Loucy (cell line): Measurements from ENCODE around the gene EGR1.

Experiments
- H2AFZ ChIP-seq: fragments of 200-600 bp; sonication (generic); 2 replicates; pipeline ENCODE4 v1.6.0; 2016; ENCODE audit warnings: antibody characterized with exemption, mild to moderate bottlenecking, low read length, moderate library complexity
- H3F3A ChIP-seq: fragments of 200-600 bp; 2 replicates; pipeline ENCODE4 v1.6.0; 2016; ENCODE audit warnings: antibody characterized with exemption, low read depth, mild to moderate bottlenecking
- H3K27me3 ChIP-seq: fragments of 200-600 bp; sonication (generic); 2 replicates; pipeline ENCODE4 v1.6.1; 2014; ENCODE audit warnings: low read length, mild to moderate bottlenecking; ENCODE audit not compliant: insufficient read depth, poor library complexity, severe bottlenecking
- H3K36me3 ChIP-seq: fragments of 200-600 bp; sonication (generic); 2 replicates; pipeline ENCODE4 v1.6.1; 2016; ENCODE audit warnings: low read length; ENCODE audit not compliant: insufficient read depth
- H3K4me1 ChIP-seq: fragments of 200-600 bp; sonication (generic); 2 replicates; pipeline ENCODE4 v1.5.1; 2014; ENCODE audit warnings: low read length, mild to moderate bottlenecking; ENCODE audit not compliant: insufficient read depth, poor library complexity, severe bottlenecking
- H3K4me2 ChIP-seq: fragments of 200-600 bp; sonication (generic); 2 replicates; pipeline ENCODE4 v1.6.0; 2014; ENCODE audit warnings: antibody characterized with exemption, low read length, low read depth, mild to moderate bottlenecking; ENCODE audit not compliant: poor library complexity, severe bottlenecking
- H3K4me3 ChIP-seq: fragments of 200-600 bp; sonication (generic); 2 replicates; pipeline ENCODE4 v1.5.1; 2014; ENCODE audit warnings: low read length, mild to moderate bottlenecking, mixed read lengths; ENCODE audit not compliant: poor library complexity, severe bottlenecking
- H3K79me2 ChIP-seq: fragments of 200-600 bp; sonication (generic); 2 replicates; pipeline ENCODE4 v1.6.1; 2014; ENCODE audit warnings: low read length; ENCODE audit not compliant: insufficient read depth
- H3K9ac ChIP-seq: fragments of 200-600 bp; sonication (generic); 2 replicates; pipeline ENCODE4 v1.6.0; 2014; ENCODE audit warnings: mild to moderate bottlenecking, low read depth, low read length, moderate library complexity; ENCODE audit not compliant: poor library complexity, severe bottlenecking
- H3K9me2 ChIP-seq: fragments of 200-600 bp; sonication (generic); replicated peaks from 2 replicates; pipeline ENCODE4 v1.6.1; 2016; ENCODE audit warnings: low read depth, low read length, mixed read lengths
- H3K9me3 ChIP-seq: fragments of 200-600 bp; sonication (generic); 2 replicates; pipeline ENCODE4 v1.6.1; 2014; ENCODE audit warnings: mild to moderate bottlenecking, antibody characterized with exemption, low read length, low read depth; ENCODE audit not compliant: insufficient read depth
- H4K20me1 ChIP-seq: fragments of 200-600 bp; sonication (generic); 2 replicates; pipeline ENCODE4 v1.6.0; 2014; ENCODE audit warnings: antibody characterized with exemption, low read length, mild to moderate bottlenecking; ENCODE audit not compliant: insufficient read depth, poor library complexity, severe bottlenecking
- CTCF ChIP-seq: fragments of 200-600 bp; sonication (generic); conservative IDR thresholded peaks from 2 replicates; pipeline ENCODE4 v1.5.1; 2014; ENCODE audit warnings: mild to moderate bottlenecking, antibody characterized with exemption, low read length
- EZH2phosphoT487 ChIP-seq: fragments of 200-600 bp; IDR thresholded peaks from 2 replicates; pipeline ENCODE4 v1.6.1; 2018; ENCODE audit warnings: antibody characterized with exemption, mild to moderate bottlenecking, moderate library complexity, borderline replicate concordance

EGR1 gene

GRCh38 chr5:138448070-138448469 is 17.2 kb upstream of the EGR1 start:
- Histone ChIP-seq H3F3A (no peaks in the 10 kb centered on the region), H3K4me1 (peaks cover 3% of the 10 kb centered on the region), H3K9me3 (no peaks in the 10 kb centered on the region), H4K20me1 (no peaks in the 10 kb centered on the region), H3K9me2 (no peaks in the 10 kb centered on the region), H3K4me3 (no peak overlapping the region), H3K4me2 (no peak overlapping the region), H3K36me3 (no peaks in the 10 kb centered on the region), H3K9ac (no peak overlapping the region), H2AFZ (no peak overlapping the region), H3K79me2 (no peaks in the 10 kb centered on the region), H3K27me3 (no peaks in the 10 kb centered on the region)
- TF ChIP-seq CTCF (no peak), EZH2phosphoT487 (no peak)

DNA sequence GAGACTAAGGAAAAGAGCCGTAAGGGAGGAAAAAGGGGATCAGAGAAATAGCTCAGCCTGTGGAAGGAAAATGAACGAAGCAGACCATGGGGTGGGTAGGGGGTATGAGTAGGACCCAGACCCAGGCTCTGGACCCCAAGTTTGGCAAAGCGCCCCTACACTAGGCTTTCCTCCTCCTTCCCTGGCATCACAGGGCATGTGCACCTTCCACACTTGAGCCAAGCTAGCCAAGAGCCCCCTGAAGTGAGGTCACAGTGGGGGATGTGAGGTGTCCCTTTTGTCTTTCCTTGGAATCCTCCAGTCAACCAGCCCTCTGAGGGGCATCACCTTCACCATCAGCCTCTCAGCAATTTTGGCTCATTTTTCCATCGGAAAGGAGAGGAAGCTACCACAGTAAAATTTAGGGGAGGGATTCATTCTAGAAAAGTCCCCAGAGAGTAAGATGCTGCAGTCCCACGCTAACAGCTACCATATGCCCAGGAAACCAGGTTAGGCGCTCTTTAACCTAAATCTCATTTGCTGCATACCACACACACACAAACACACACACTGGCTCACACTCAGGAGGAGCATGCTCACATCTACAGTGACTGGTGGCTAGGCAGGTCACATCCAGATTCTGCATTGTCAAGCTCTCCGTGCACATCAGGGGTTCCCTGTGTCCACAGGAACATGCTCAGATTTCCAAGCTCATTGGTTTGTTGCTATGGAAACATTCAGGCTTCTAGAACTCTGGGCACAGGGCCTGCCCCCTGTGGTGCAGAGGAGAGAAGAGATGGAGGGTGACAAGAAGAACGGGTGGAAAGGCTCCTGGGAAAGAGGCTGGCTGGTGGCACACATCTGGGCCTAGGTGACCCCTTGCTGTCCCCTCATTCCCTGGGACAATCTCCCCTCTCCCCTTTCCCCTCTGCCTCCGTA is 16.5 kb upstream of the EGR1 start:
- H3K36me3 ChIP-seq: no peaks in the 10 kb centered on the region
- H3F3A ChIP-seq: no peaks in the 10 kb centered on the region
- H3K9me2 ChIP-seq: no peaks in the 10 kb centered on the region
- H3K79me2 ChIP-seq: no peaks in the 10 kb centered on the region
- H3K4me1 ChIP-seq: peaks cover 3% of the 10 kb centered on the region
- H3K27me3 ChIP-seq: no peaks in the 10 kb centered on the region
- TF ChIP-seq CTCF (no peak), EZH2phosphoT487 (no peak)
- no peak overlapping the region for H3K9ac ChIP-seq
- no peak overlapping the region for H3K4me2 ChIP-seq
- H3K9me3 ChIP-seq: no peaks in the 10 kb centered on the region
- no peak overlapping the region for H3K4me3 ChIP-seq
- H4K20me1 ChIP-seq: no peaks in the 10 kb centered on the region
- H2AFZ ChIP-seq: no peak overlapping the region

DNA sequence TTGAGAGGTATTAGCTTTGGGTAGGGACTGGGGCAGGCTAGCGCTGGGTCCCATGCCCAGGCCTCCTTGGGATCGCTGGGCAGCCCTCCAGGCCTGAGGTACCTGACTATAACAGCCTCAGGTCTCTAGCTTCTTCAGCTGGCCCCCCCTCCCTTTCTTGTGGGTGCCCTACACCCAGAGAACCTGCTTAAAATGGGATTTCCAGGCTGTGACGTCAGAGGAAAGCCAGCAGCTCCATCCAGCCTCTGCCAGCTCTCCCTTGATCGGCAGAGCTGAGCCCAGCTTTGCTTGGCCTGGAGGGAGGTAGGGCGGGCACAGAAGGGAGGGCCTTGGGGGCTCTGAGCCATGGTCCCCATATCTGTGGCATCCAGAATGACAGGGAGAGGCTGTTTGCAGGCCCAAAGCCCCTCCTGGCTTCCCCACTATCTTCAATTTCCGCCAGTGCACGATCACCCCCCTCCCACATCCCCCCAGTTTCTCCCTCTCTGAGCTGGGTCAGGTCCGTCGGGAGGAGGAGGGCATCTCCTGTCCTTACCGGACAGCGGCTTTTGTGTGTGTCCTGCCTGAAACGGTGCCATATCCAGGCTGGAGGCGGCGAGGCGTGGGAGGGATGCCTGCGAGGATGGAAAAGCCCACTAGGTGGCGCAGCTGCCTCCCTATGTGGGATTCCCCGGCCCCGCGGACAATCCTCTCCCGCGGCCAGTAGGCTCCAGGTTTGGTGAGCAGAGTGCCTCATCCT is 15.6 kb upstream of the EGR1 start:
- peak overlapping the region; percentile 50 for H3K4me3 ChIP-seq
- H3K9ac ChIP-seq: no peak overlapping the region

More for the DNA sequence above, 15.6 kb upstream of the EGR1 start:
- Histone ChIP-seq H3K36me3 (no peaks in the 10 kb centered on the region), H3K9me3 (no peaks in the 10 kb centered on the region), H3K4me1 (peaks cover 3% of the 10 kb centered on the region), H2AFZ (peak overlapping the region; percentile 94), H3K27me3 (no peaks in the 10 kb centered on the region), H3F3A (no peaks in the 10 kb centered on the region), H3K9me2 (no peaks in the 10 kb centered on the region), H3K79me2 (no peaks in the 10 kb centered on the region), H3K4me2 (peak overlapping the region; percentile 66), H4K20me1 (no peaks in the 10 kb centered on the region)
- TF ChIP-seq EZH2phosphoT487 (no peak), CTCF (peak; percentile 90)
